Keratinocyte (primary cell): ENCODE data around the gene CAMK2G.

Experiments used
- CTCF ChIP-seq, 3 experiments: IDR thresholded peaks in 1 of 3; conservative IDR thresholded peaks in 1 of 3; optimal IDR thresholded peaks in 1 of 3; 2 replicates in 2 of 3; 3 replicates in 1 of 3; pipeline versions ENCODE3 to v1.5.1; 2011; ENCODE audit warnings: low read length in 3 of 3, mild to moderate bottlenecking in 3 of 3, moderate library complexity in 2 of 3, control low read depth in 1 of 3, inconsistent platforms in 1 of 3; ENCODE audit not compliant: insufficient read depth in 2 of 3; ENCODE audit errors: extremely low read depth in 1 of 3
- EZH2 ChIP-seq: IDR thresholded peaks from one replicate; pipeline ENCODE4 v1.6.1; 2012; ENCODE audit warnings: inconsistent platforms, mild to moderate bottlenecking, low read length, moderate library complexity

- TF ChIP-seq CTCF (optimal IDR thresholded peaks at IDR 0.05 in 1 of 3, IDR thresholded peaks at IDR 0.05 in 1 of 3, conservative IDR thresholded peaks at IDR 0.05 in 1 of 3; ENCODE audit: extremely low read depth in 1 of 3, insufficient read depth in 2 of 3, low read length in 3 of 3) = no peak
- TF ChIP-seq EZH2 = no peak
Measured at GRCh38 chr10:73773152-73773879, 101.0 kb downstream of the CAMK2G start.
